HG02759 (cell line): ENCODE data around the gene CRYBG3.

Experiments
- ATAC-seq: cut with Tn5 transposase; IDR thresholded peaks from one replicate; pipeline ENCODE4 v1.9.1; 2021; ENCODE audit warnings: mild to moderate bottlenecking, moderate library complexity; ENCODE audit not compliant: unreplicated experiment

CRYBG3 gene

DNA sequence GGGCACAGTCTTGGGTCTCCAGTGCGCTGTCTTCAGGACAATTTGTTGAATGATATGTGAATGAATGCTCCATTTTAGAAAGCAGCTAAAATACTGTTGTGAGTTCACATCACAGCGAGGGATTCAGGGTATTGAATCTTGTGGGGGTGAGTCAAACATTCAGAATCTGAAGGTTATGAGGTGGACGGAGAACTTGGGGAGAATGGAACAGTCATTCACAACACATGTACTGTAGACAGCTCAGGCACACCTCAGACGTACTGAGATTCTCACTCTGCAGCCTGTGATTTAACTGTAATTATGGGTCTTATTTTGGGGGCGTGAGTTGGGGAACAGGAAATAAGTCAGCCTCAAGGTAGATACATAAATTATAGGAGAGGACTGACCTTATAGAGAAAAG is 13.9 kb downstream of the CRYBG3 start:
- ATAC-seq = no peak

DNA sequence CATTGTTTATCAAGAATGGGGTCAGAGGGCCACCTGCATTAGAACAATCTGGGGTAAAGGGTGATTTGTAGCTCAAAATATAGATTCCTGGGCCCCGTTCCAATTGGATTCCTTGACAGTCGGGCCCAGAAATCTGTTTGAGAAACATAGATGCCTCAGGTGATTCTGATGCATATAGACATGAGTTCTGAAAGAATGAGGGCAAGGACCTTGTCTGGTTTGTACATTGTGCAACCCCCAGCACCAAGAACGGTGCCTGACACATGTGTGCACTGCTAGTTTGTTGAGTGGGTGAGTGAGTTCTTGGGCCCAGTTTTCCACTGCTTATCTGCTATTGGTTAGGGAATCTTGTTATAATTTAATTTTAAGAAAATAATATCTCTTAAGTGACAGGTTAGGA is 16.6 kb downstream of the CRYBG3 start:
- no peak for ATAC-seq

DNA sequence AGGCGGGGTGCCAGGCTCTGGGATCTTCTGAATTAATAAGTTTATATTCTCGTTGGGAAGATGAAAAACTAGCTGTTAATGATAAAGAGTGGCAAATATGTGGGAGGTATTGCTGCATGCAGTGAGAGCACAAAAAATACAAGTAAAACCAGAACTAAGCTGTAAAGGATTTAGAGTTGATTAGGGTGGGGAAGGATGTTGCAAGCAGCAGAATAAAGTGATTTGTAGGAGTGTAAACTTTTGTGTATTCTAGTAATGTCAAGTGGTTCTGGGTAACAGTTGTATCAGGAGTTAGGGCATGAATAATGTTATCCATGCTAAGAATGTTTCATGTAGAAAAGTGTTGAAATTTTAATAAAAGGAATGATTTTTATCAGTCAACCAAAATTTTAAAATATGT is 18.1 kb downstream of the CRYBG3 start:
- ATAC-seq = no peak

GRCh38 chr3:97841304-97841703 is 19.5 kb downstream of the CRYBG3 start:
- no peak for ATAC-seq

GRCh38 chr3:97841956-97842355 is 20.1 kb downstream of the CRYBG3 start:
- no peak for ATAC-seq

DNA sequence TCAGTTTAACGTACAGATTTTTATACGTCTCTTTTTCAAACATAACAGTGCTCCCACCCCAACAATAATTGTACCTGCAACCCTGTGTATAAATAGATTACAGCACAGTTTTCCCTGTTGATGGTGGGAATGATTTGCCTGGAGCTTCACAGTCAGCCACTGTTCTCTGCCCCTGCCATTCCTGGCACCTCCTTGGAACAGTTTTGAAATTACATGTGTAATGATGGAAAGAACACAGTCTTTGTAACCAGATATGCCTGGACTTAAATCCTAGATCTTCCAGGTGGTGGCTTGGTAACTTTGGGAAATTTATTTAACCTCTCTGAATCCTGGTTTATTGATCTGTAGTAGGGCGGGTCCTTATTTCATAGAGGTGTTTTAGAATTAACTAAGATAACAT is 27.0 kb downstream of the CRYBG3 start:
- no peak for ATAC-seq

DNA sequence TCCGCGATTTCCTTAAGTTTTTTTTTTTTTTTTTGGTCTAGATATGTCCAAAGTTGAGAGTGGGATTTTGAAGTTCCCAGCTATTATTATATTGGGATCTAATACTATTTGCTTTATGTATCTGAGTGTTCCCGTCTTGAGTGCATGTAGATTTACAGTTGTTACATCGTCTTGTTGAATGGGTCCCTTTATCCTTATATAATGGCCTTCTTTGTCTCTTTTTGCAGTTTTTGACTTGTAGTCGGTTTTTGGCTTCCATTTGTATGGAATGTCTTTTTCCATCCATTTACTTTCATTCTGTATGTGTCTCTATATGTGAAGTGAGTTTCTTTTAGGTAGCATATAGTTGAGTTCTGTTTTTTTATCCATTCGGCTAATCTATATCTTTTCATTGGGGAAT is 35.6 kb downstream of the CRYBG3 start:
- ATAC-seq = no peak

- no peak for ATAC-seq
Observed at GRCh38 chr3:97860364-97860763, 38.6 kb downstream of the CRYBG3 start.

DNA sequence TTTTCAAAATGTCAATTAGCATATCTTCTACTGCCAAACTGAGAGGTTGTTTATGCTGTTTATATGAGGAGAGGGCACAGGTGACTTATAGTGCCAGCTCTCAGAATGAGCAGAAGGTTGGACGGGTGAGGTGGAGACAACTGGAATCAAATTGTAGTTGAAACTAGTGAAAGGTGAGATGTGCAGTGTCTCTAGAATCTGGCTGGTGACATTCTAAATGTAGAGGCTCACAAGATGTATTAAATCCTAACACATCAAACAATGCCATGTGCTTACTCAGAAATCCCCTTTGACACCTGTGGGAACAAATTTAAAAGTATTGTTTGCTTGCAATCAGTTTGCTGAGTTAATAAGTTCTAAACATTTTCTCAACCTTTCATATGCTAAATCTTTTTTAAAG is 40.8 kb downstream of the CRYBG3 start:
- no peak for ATAC-seq

- no peak for ATAC-seq
Observed at GRCh38 chr3:97863031-97863430, 41.2 kb downstream of the CRYBG3 start.

GRCh38 chr3:97863775-97864174 is 42.0 kb downstream of the CRYBG3 start:
- ATAC-seq = no peak

- no peak for ATAC-seq
Observed at GRCh38 chr3:97871186-97871585, 49.4 kb downstream of the CRYBG3 start.

DNA sequence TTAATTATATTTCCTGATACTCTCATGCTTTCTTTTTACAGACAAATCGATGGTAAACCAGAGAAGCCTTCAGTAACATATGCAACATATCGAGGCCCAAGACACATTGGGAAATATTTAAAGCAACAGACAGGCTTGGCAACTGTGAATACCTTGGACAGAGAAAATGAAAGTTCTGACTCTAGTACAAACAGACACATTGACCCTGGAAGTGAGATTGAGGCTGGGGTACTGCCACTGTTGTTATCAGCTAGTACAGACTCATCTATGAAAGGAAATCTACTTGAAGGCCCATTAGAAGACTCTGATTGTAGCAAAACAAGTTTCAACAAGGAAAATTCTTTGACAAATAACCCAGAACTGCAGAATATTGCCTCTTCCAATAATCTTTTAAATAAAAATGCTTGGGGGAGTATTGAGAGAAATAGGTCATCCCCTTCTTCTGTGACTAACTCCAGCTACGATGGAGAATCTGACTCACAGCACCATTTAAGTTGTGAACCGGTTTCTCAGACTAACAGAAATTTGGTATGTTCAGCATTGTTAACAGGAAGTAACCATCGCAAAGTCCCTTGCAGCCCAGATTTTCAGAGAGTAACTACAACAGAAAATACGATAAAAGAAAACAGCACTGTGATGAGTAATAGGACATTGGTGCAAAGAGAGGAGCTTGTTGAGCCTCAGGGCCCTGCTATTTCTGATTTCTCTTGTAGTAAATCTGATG is 50.2 kb downstream of the CRYBG3 start:
- ATAC-seq = no peak

GRCh38 chr3:97872525-97873042 is 50.8 kb downstream of the CRYBG3 start:
- no peak for ATAC-seq

- ATAC-seq = no peak
Observed at GRCh38 chr3:97880267-97880666, 58.5 kb downstream of the CRYBG3 start.

DNA sequence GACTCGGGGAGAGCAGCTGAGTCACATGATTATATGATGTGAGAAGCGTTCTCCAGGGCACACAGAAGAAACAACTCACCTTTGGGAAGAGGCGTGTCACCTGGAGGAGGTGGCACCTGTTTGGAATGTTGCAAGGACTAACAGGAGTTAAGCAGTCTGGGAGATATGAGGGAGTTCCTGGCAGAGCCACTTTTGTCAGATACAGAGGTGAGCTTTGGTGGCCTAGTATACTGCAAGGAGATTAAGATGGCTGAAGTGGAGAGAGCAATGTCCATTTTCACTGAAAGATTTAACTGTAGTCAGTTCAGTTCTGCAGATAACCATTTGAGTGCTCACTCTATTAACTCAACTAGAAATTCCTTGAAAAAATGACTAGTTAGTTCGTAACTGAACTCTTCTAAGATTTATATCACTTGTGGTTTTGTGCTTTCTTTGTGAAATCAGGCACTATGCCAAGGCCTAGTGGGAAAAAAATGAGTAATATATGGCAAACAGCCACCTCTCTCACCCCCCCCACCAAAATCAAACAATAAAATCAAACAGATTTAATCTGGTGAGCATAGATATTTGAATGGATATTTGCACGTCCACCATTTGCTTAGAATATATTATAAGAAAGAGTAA is 61.3 kb downstream of the CRYBG3 start:
- no peak for ATAC-seq

DNA sequence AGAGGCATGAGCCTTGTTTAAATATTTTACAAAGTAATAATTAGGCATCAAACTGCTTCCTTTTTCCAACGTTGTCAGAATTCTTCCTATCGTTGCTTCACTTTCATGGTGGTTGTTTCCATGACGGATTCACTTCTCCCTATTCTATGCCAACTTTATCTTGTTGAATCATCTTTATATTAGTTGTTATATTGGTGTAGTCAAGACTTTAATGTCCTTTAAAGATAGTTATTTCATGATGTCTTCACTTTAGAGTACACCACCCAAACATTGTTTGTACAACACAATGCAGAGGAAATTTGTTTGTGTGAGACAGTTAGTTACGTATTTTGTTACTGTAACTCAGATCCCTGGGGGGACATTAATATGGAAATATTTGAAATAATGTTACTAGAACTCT is 61.9 kb downstream of the CRYBG3 start:
- ATAC-seq = no peak

GRCh38 chr3:97884586-97885123 is 62.8 kb downstream of the CRYBG3 start:
- no peak for ATAC-seq

DNA sequence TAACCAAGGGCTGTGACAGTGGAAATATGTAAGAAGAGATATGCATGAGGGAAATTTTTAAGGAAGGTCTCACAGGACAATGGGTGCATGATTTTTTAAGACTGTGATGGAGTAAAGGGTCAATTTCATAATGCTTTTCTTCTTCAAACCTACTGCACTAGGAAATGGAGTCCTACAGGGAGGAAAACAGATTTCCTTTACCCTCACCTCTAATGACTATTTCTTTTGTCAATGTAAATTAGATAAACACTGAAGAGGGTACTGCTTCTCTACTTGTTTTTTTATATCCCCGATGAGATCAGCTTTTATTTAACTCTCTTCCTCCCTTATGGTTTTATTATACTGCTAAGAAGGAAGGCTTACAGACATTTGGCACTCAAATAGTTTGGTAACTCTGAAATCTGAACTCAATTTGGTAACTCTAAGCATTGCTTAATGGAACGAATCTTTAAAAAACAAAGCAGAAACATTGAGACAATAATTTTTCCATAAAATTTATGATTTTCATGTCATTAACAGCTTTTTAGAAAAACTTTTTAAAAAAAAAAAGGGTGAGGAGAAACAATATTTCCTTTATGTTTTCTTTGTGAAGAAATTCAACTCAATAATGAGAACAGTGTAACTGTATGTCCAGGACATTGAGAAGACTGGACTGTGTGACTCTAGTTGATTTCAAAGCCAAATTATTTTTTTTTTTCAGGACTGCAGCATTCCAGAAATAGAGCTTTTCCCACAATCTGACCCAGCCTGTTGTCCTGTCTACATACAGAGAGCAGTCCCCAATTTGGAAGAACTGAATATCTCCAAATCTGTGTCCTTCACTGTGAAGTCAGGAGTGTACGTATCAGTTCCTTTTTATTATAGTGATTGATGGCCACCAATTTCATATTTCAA is 64.4 kb downstream of the CRYBG3 start:
- no peak for ATAC-seq

GRCh38 chr3:97889814-97890213 is 68.0 kb downstream of the CRYBG3 start:
- ATAC-seq = no peak

GRCh38 chr3:97892852-97893251 is 71.0 kb downstream of the CRYBG3 start:
- ATAC-seq = no peak
